AG09309 (cell line): ENCODE results near the gene POM121C.
"Not testable (repeated sequence)": the region's sequence is repeated elsewhere in the genome, so short reads cannot be mapped to it uniquely, and the experiment has no call there.

ENCODE experiments used
- DNase-seq: peaks from one replicate; pipeline ENCODE4 v3.0.0-alpha.2; 2010; ENCODE audit warnings: low read depth
- H3K4me3 ChIP-seq: 2 replicates; pipeline ENCODE4 v1.5.1; 2011; ENCODE audit warnings: mild to moderate bottlenecking, low read depth, low read length, moderate library complexity; ENCODE audit not compliant: control insufficient read depth
- TF ChIP-seq, protein P1 (sequence below): IDR thresholded peaks from 2 replicates; pipeline ENCODE4 v1.5.1; 2011; ENCODE audit warnings: mild to moderate bottlenecking, low read depth, low read length, inconsistent platforms; ENCODE audit not compliant: insufficient read depth, control insufficient read depth; ENCODE audit errors: missing control alignments

Gene POM121C

GRCh38 chr7:75485979-75486643, at the start of gene POM121C:
TSS of gene POM121C (minus strand) at chr7:75486299. CDS start at chr7:75441496, 44,803 bp downstream.
- DNase-seq, result peak; percentile 58
- H3K4me3 ChIP-seq, result peak within 1 kb of the TSS; percentile 60

- TF ChIP-seq, protein P1, sequence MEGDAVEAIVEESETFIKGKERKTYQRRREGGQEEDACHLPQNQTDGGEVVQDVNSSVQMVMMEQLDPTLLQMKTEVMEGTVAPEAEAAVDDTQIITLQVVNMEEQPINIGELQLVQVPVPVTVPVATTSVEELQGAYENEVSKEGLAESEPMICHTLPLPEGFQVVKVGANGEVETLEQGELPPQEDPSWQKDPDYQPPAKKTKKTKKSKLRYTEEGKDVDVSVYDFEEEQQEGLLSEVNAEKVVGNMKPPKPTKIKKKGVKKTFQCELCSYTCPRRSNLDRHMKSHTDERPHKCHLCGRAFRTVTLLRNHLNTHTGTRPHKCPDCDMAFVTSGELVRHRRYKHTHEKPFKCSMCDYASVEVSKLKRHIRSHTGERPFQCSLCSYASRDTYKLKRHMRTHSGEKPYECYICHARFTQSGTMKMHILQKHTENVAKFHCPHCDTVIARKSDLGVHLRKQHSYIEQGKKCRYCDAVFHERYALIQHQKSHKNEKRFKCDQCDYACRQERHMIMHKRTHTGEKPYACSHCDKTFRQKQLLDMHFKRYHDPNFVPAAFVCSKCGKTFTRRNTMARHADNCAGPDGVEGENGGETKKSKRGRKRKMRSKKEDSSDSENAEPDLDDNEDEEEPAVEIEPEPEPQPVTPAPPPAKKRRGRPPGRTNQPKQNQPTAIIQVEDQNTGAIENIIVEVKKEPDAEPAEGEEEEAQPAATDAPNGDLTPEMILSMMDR, result no peak
- DNase-seq, result peak; percentile 33
- H3K4me3 ChIP-seq, result no peak overlapping the region
Measured at GRCh38 chr7:75534727-75535307, 48.7 kb upstream of the POM121C start.

DNA sequence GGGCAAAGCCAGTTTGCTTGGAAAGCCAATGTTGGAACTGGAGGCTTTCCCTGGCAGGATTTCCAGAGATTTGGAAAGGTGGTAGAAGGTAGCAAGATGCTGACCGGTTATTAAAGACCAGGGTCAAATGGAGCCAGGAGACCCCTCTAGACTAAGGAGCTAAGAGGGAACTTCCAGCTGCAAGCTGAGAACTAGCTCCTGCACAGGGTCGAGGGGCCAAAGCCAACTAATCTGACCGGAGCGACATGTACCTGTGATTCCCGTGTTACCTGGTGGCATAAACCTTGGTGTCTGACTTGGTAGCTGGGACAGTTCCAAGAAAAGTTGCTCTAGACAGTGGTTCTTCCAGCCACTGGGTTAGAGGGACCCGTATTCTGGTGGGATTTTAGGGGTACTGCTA, 47.8 kb upstream of the POM121C start:
- TF ChIP-seq, protein P1, result no peak
- no peak overlapping the region for H3K4me3 ChIP-seq
- no peak for DNase-seq

GRCh38 chr7:75532639-75533038, 46.5 kb upstream of the POM121C start:
- DNase-seq, result no peak
- H3K4me3 ChIP-seq, result no peak overlapping the region
- TF ChIP-seq, protein P1, result no peak

- DNase-seq, result no peak
- H3K4me3 ChIP-seq, result no peak overlapping the region
- TF ChIP-seq, protein P1, result no peak
Measured at GRCh38 chr7:75531359-75531821, 45.3 kb upstream of the POM121C start.

GRCh38 chr7:75527224-75527722, 41.2 kb upstream of the POM121C start:
- not testable (repeated sequence) for DNase-seq
- peak overlapping the region; percentile 95 for H3K4me3 ChIP-seq

DNA sequence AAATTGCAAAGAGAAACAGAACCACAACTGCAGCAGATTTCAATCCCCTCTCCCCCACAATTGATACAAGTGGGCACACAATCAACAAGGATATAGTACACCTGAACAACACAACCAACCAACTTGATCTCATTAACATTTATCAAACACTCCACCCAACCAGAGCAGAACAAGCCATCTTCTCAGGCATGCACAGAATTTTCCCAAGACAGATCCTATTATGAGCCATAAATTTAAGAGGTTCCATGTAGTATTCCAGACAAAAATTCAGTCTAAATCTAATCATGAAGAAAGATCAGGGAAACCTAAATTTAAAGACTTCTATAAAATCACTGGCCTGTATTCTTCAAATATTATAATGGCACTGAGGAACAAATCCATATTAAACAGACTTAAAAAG, 35.6 kb upstream of the POM121C start:
- DNase-seq, H3K4me3 ChIP-seq: not testable (repeated sequence)

GRCh38 chr7:75518842-75519241, 32.7 kb upstream of the POM121C start:
- not testable (repeated sequence) for H3K4me3 ChIP-seq, DNase-seq

GRCh38 chr7:75509033-75509432, 22.9 kb upstream of the POM121C start:
- not testable (repeated sequence) for DNase-seq, H3K4me3 ChIP-seq

GRCh38 chr7:75492020-75492419, 5.9 kb upstream of the POM121C start, which contains the start of gene SPDYE5:
TSS of gene SPDYE5 (plus strand) at chr7:75492320. CDS start at chr7:75494048, 1,728 bp downstream.
- not testable (repeated sequence) for DNase-seq

DNA sequence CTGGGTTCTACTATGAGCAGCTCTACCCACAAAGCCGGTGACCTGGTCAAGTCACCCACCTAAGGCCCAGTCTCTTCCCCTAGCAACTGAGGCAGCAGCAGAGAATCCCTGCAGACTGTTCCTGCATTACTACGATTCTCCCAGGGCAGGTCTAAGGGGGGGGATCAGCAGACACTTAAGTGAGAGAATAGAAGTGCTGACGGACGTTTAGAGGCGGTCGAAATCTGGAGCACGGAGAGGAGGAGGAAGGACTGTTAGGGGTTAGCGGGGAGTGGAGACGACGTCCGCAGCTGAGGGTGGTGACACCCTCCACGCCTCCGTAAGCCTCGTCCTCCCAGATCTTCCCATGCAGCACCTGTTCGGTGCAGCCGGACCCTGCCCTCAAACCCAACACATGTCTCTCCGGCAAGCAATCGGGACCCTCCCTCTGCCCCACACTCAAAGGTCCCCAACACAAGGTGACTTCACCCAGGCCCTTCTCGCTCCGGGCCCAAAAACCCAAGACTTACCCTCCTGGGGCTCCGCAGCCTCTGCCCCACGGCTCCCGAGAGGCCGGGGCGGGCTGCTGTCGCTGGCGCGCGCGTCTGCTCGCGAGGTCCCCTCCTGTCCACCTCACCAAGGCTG, 632 bp downstream of the POM121C start:
- DNase-seq, result not testable (repeated sequence)
- peak overlapping the region; percentile 60 for H3K4me3 ChIP-seq

More at GRCh38 chr7:75492020-75492419, 5.9 kb upstream of the POM121C start, which contains the start of gene SPDYE5:
- H3K4me3 ChIP-seq, result not testable (repeated sequence)

DNA sequence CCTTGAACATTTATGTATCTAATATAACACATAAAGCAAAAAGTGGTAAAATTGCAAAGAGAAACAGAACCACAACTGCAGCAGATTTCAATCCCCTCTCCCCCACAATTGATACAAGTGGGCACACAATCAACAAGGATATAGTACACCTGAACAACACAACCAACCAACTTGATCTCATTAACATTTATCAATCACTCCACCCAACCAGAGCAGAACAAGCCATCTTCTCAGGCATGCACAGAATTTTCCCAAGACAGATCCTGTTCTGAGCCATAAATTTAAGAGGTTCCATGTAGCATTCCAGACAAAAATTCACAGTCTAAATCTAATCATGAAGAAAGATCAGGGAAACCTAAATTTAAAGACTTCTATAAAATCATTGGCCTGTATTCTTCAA, 5.8 kb downstream of the POM121C start:
- H3K4me3 ChIP-seq, DNase-seq: not testable (repeated sequence)

DNA sequence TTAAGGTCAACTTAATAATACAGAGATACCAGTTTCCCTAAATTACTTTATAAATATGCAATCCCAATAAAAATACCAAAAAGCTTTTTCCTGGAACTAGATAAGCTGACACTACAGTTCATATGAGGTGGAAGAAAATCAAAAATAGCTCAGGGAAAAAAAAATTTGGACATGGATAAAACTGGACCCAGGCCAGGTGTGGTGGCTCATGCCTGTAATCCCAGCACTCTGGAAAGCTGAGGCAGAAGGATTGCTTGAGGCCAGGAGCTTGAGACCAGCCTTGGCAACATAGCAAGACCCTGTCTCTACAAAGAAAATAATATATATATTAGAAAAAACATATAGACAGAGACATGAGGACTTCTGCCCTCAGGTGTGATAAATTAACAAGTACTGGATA, 8.6 kb downstream of the POM121C start:
- DNase-seq, H3K4me3 ChIP-seq: not testable (repeated sequence)

- not testable (repeated sequence) for DNase-seq, H3K4me3 ChIP-seq
Measured at GRCh38 chr7:75470166-75470565, 15.9 kb downstream of the POM121C start.
